H1 (cell line): Measurements from ENCODE around the gene STAG1. TPM values are rescaled to one million over a fixed set of nuclear protein-coding genes. Genes with fewer than 3 reads are reported as not detected.

Experiments used
- CTCF ChIA-PET: fragments of 300-600 bp; sonication (Branson Sonifier 250); formaldehyde crosslinking; loops from one replicate; lab custom pipeline; 2021; ENCODE audit not compliant: partially characterized antibody; lab: Charles Lee
- POLR2A ChIA-PET: fragments of 300-600 bp; sonication (Branson Sonifier 250); formaldehyde crosslinking; loops from one replicate; lab custom pipeline; 2021; ENCODE audit warnings: inconsistent platforms; ENCODE audit not compliant: partially characterized antibody; lab: Charles Lee
- DNase-seq, 2 experiments: peaks; one replicate each; pipeline versions ENCODE4 v3.0.0 to v3.0.0-alpha.2; 2010 to 2022; ENCODE audit warnings: low spot score in 2 of 2, low read depth in 1 of 2, mixed read lengths in 1 of 2
- FAIRE-seq: peaks from 2 replicates; lab custom pipeline; 2011; peaks lifted over from hg19 to GRCh38; lab: Jason Lieb, UNC
- H2AFZ ChIP-seq: 2 replicates; pipeline ENCODE4 v1.8.1; 2012; ENCODE audit warnings: low read length, inconsistent platforms
- H2AK5ac ChIP-seq: 2 replicates; pipeline ENCODE4 v1.6.1; 2013; ENCODE audit warnings: low read depth, low read length
- H2BK120ac ChIP-seq: replicated peaks from 2 replicates; pipeline ENCODE3; 2013; ENCODE audit warnings: low read depth, low read length, inconsistent platforms
- H2BK12ac ChIP-seq: 2 replicates; pipeline ENCODE4 v1.6.1; 2013; ENCODE audit warnings: low read depth, low read length
- H2BK15ac ChIP-seq: 2 replicates; pipeline ENCODE4 v1.6.1; 2013; ENCODE audit warnings: low read length
- H2BK20ac ChIP-seq: 2 replicates; pipeline ENCODE4 v1.6.1; 2013; ENCODE audit warnings: low read length
- H2BK5ac ChIP-seq: 2 replicates; pipeline ENCODE4 v1.6.1; 2013; ENCODE audit warnings: low read depth, low read length
- H3K14ac ChIP-seq: 2 replicates; pipeline ENCODE4 v1.6.1; 2013; ENCODE audit warnings: inconsistent platforms; ENCODE audit not compliant: insufficient read length
- H3K18ac ChIP-seq: 2 replicates; pipeline ENCODE4 v1.6.1; 2013; ENCODE audit warnings: low read length; ENCODE audit errors: extremely low read depth
- H3K23ac ChIP-seq: 2 replicates; pipeline ENCODE4 v1.6.1; 2013; ENCODE audit warnings: inconsistent platforms; ENCODE audit not compliant: insufficient read length
- H3K23me2 ChIP-seq: 2 replicates; pipeline ENCODE4 v1.6.1; 2013; ENCODE audit warnings: low read depth, low read length
- H3K27ac ChIP-seq: 2 replicates; pipeline ENCODE4 v1.6.1; 2011; ENCODE audit warnings: low read depth, low read length, inconsistent platforms
- H3K27me3 ChIP-seq, 4 experiments: replicated peaks in 1 of 4; 1 replicate in 1 of 4; 2 replicates in 3 of 4; pipeline versions ENCODE4 v1.6.1 to v1.8.1; 2011 to 2013; ENCODE audit warnings: low read length in 3 of 4, mild to moderate bottlenecking in 3 of 4, inconsistent platforms in 2 of 4, mixed read lengths in 2 of 4, moderate library complexity in 1 of 4; ENCODE audit not compliant: control insufficient read depth in 3 of 4, insufficient read depth in 3 of 4; ENCODE audit errors: extremely low read depth in 1 of 4
- H3K36me3 ChIP-seq, 4 experiments: 2 replicates each; pipeline versions ENCODE4 v1.6.1 to v1.8.1; 2011 to 2013; ENCODE audit warnings: mild to moderate bottlenecking in 4 of 4, low read length in 3 of 4, moderate library complexity in 2 of 4, control low read depth in 1 of 4, inconsistent platforms in 1 of 4; ENCODE audit not compliant: insufficient read depth in 4 of 4, control insufficient read depth in 2 of 4
- H3K4ac ChIP-seq: replicated peaks from 2 replicates; pipeline ENCODE3; 2013; ENCODE audit warnings: low read length, low read depth, mixed read lengths, inconsistent platforms; ENCODE audit not compliant: insufficient read length
- H3K4me1 ChIP-seq, 4 experiments: replicated peaks in 1 of 4; 1 replicate in 1 of 4; 2 replicates in 3 of 4; pipeline versions ENCODE4 v1.6.1 to v1.8.1; 2011 to 2013; ENCODE audit warnings: low read length in 3 of 4, inconsistent platforms in 2 of 4, mixed read lengths in 1 of 4; ENCODE audit not compliant: insufficient read depth in 4 of 4, control insufficient read depth in 3 of 4
- H3K4me2 ChIP-seq, 2 experiments: 2 replicates each; pipeline versions ENCODE4 v1.6.1 to v1.8.1; 2011 to 2013; ENCODE audit warnings: low read depth in 2 of 2, low read length in 2 of 2, control low read depth in 1 of 2, inconsistent platforms in 1 of 2, mild to moderate bottlenecking in 1 of 2; ENCODE audit not compliant: insufficient read depth in 1 of 2
- H3K4me3 ChIP-seq, 4 experiments: fragments of 200-600, 300-600 bp in 1 of 4; sonication (generic), shearing (Covaris generic), sonication (Bioruptor Twin) in 1 of 4; 2 replicates each; pipeline versions ENCODE4 v1.5.1 to v1.8.1; 2011 to 2016; ENCODE audit warnings: low read length in 4 of 4, low read depth in 3 of 4, control low read depth in 2 of 4, inconsistent platforms in 2 of 4, mild to moderate bottlenecking in 2 of 4, mixed read lengths in 1 of 4, moderate library complexity in 1 of 4; ENCODE audit not compliant: insufficient read depth in 2 of 4; ENCODE audit errors: extremely low read depth in 1 of 4
- H3K56ac ChIP-seq: replicated peaks from 2 replicates; pipeline ENCODE3; 2013; ENCODE audit warnings: low read depth, mild to moderate bottlenecking, mixed read lengths, low read length, inconsistent platforms; ENCODE audit not compliant: insufficient read length
- H3K79me1 ChIP-seq: 2 replicates; pipeline ENCODE4 v1.6.1; 2013; ENCODE audit warnings: low read depth, low read length, control low read depth
- H3K79me2 ChIP-seq, 2 experiments: 2 replicates each; pipeline versions ENCODE4 v1.6.1 to v1.8.1; 2012 to 2013; ENCODE audit warnings: low read length in 2 of 2, mild to moderate bottlenecking in 2 of 2, inconsistent platforms in 1 of 2; ENCODE audit not compliant: insufficient read depth in 2 of 2, control insufficient read depth in 1 of 2
- H3K9ac ChIP-seq, 4 experiments: replicated peaks in 1 of 4; 1 replicate in 1 of 4; 2 replicates in 3 of 4; pipeline versions ENCODE4 v1.6.1 to v1.8.1; 2011 to 2013; ENCODE audit warnings: low read depth in 3 of 4, low read length in 3 of 4, control low read depth in 2 of 4, mild to moderate bottlenecking in 2 of 4, moderate library complexity in 2 of 4, inconsistent platforms in 1 of 4; ENCODE audit errors: extremely low read depth in 1 of 4
- H3K9me3 ChIP-seq, 2 experiments: 2 replicates each; pipeline versions ENCODE4 v1.6.1 to v1.8.1; 2012 to 2013; ENCODE audit warnings: mild to moderate bottlenecking in 2 of 2, moderate library complexity in 2 of 2, control low read depth in 1 of 2, inconsistent platforms in 1 of 2, low read depth in 1 of 2, low read length in 1 of 2, mixed read lengths in 1 of 2; ENCODE audit not compliant: insufficient read depth in 2 of 2
- H4K20me1 ChIP-seq, 2 experiments: replicated peaks in 1 of 2; 2 replicates each; pipeline versions ENCODE3 to v1.8.1; 2011 to 2013; ENCODE audit warnings: inconsistent platforms in 2 of 2, low read length in 2 of 2, mild to moderate bottlenecking in 1 of 2; ENCODE audit not compliant: insufficient read depth in 2 of 2, control insufficient read depth in 1 of 2
- H4K5ac ChIP-seq: 2 replicates; pipeline ENCODE4 v1.6.1; 2013; ENCODE audit warnings: low read length, low read depth, mixed read lengths, inconsistent platforms; ENCODE audit not compliant: insufficient read length
- H4K8ac ChIP-seq: 2 replicates; pipeline ENCODE4 v1.8.0; 2013; ENCODE audit warnings: mild to moderate bottlenecking, moderate library complexity, low read length, inconsistent platforms; ENCODE audit not compliant: insufficient read depth; ENCODE audit errors: extremely low read depth
- H4K91ac ChIP-seq: replicated peaks from 2 replicates; pipeline ENCODE3; 2013; ENCODE audit warnings: low read length, mixed read lengths, inconsistent platforms; ENCODE audit not compliant: insufficient read length
- CBX5 ChIP-seq: fragments of 300-800, 300-1000 bp; sonication (generic); IDR thresholded peaks from 2 replicates; pipeline ENCODE4 v1.7.1; 2016; ENCODE audit warnings: antibody characterized with exemption, low read length, low read depth
- CBX8 ChIP-seq: fragments of 300-800, 300-1000 bp; sonication (generic); IDR thresholded peaks from 2 replicates; pipeline ENCODE4 v1.7.1; 2016; ENCODE audit warnings: low read depth, low read length, borderline replicate concordance
- CTBP2 ChIP-seq: IDR thresholded peaks from 2 replicates; pipeline ENCODE4 v1.7.0; 2011; ENCODE audit warnings: borderline replicate concordance, mild to moderate bottlenecking, moderate library complexity, mixed read lengths, low read length; ENCODE audit not compliant: insufficient read depth, insufficient read length
- EGR1 ChIP-seq: IDR thresholded peaks from 2 replicates; pipeline ENCODE4 v1.6.1; 2011; ENCODE audit warnings: low read depth, low read length, borderline replicate concordance
- EZH2 ChIP-seq: fragments of 200-600 bp; sonication (generic); IDR thresholded peaks from 2 replicates; pipeline ENCODE4 v1.7.1; 2012; ENCODE audit warnings: low read depth, mild to moderate bottlenecking, moderate library complexity, low read length, inconsistent platforms; ENCODE audit not compliant: severe bottlenecking
- NANOG ChIP-seq: IDR thresholded peaks from 2 replicates; pipeline ENCODE4 v1.6.1; 2011; ENCODE audit warnings: low read length, low read depth, mild to moderate bottlenecking, inconsistent platforms; ENCODE audit not compliant: insufficient read depth, poor library complexity, severe bottlenecking
- PHF8 ChIP-seq: fragments of 200-600 bp; sonication (generic); conservative IDR thresholded peaks from 2 replicates; pipeline ENCODE4 v1.7.1; 2012; ENCODE audit warnings: low read depth, mild to moderate bottlenecking, inconsistent platforms, low read length, moderate library complexity
- SRF ChIP-seq: IDR thresholded peaks from 2 replicates; pipeline ENCODE4 v1.6.1; 2011; ENCODE audit warnings: mild to moderate bottlenecking, low read depth, low read length, moderate library complexity
- SUZ12 ChIP-seq: fragments of 200-600 bp; sonication (generic); IDR thresholded peaks from 2 replicates; pipeline ENCODE4 v1.6.1; 2012; ENCODE audit warnings: mild to moderate bottlenecking, inconsistent platforms, low read length, moderate library complexity, mixed read lengths
- WGBS, 2 experiments: shearing (Covaris generic) in 1 of 2; methylation state at CpG; one replicate each; pipeline versions ENCODE4 v1.1.6 to v1.1.7; 2013 to 2015; ENCODE audit warnings: low lambda C conversion rate in 2 of 2, mixed read lengths in 2 of 2, inconsistent platforms in 1 of 2, low coverage in 1 of 2, missing lambda C conversion rate in 1 of 2; ENCODE audit not compliant: insufficient replicate concordance in 2 of 2, insufficient coverage in 1 of 2, insufficient read length in 1 of 2; ENCODE audit errors: extremely low coverage in 1 of 2, missing lambda C conversion rate in 1 of 2; 5-methylcytosine and 5-hydroxymethylcytosine counted together
- polyA plus RNA-seq, 7 experiments: library from polyadenylated mRNA; depleted of rRNA in 3 of 7; stranded (reverse) in 5 of 7; unstranded in 2 of 7; fragments of >200 nt in 5 of 7; fragments of 200-250 nt in 2 of 7; gene quantifications; 1 replicate in 5 of 7; 2 replicates in 1 of 7; 4 replicates in 1 of 7; pipeline versions ENCODE4 v1.2.1 to v1.2.3, GENCODE V29; 2011 to 2013; ENCODE audit warnings: missing spikeins in 2 of 7, mixed read lengths in 2 of 7
- total RNA-seq: library from RNA; stranded (reverse); fragmentation: NEBNext Ultra II Directional; extraction: Animal tissue kit (Norgen Biotek cat#: 25700); gene quantifications from 2 replicates; pipeline ENCODE4 v1.2.1, GENCODE V29; 2021
- TF ChIP-seq, protein P1 (sequence below): IDR thresholded peaks from 2 replicates; pipeline ENCODE4 v1.6.1; 2012; ENCODE audit warnings: low read length, inconsistent platforms
- TF ChIP-seq, protein P2 (sequence below): IDR thresholded peaks from 2 replicates; pipeline ENCODE4 v1.6.1; 2011; ENCODE audit warnings: low read depth, mild to moderate bottlenecking, low read length; ENCODE audit not compliant: insufficient read depth

STAG1 gene
- total and polyA plus RNA-seq, 2 of the 8 experiments (the other 6 are each of a cell fraction or from before 2014, with no cell fraction given), result 4.6 to 23.4 TPM

DNA sequence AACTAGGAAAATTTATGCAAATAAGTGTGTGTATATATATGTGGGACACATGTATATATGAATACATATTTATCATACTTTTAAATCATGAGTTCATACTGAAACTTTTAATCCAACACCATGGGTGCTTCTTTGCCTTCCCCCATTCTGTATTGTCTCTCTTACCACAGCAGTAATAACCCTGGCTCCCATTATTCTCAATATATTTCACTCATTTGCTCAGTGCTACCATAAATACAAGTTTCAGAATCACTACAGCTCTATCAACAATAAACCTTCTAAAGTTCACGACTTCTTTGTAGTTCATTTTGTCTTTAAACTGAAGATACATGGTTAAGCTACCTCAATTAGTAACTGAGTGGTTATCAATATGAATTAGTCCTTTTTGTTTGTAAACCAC is 419.9 kb downstream of the STAG1 start:
- WGBS, 2 experiments, result 84% methylated on average over 1 of the region's 1 CpG; no CpG with 5 or more reads in 1 of the 2 experiments
- Histone ChIP-seq H3K4ac (no peak overlapping the region), H2AFZ (no peak overlapping the region), H3K9ac (no peak overlapping the region), H3K23ac (no peak overlapping the region), H3K23me2 (no peaks in the 10 kb centered on the region), H2BK20ac (no peak overlapping the region), H2BK5ac (no peak overlapping the region), H2BK12ac (no peak overlapping the region), H3K4me1 (no peaks in the 10 kb centered on the region), H4K91ac (no peak overlapping the region), H3K18ac (no peak overlapping the region), H3K9me3 (no peaks in the 10 kb centered on the region), H4K8ac (no peak overlapping the region), H3K36me3 (peaks cover 0 to 30% (median 6%) of the 10 kb centered on the region in 4 experiments; a peak in 2 of 8 replicates), H3K56ac (no peak overlapping the region), H4K20me1 (no peaks in the 10 kb centered on the region), H4K5ac (no peak overlapping the region), H3K27me3 (no peaks in the 10 kb centered on the region), H2AK5ac (no peak overlapping the region), H3K27ac (no peak overlapping the region), H3K79me2 (no peaks in the 10 kb centered on the region), H3K14ac (no peak overlapping the region), H3K4me2 (no peak overlapping the region), H3K79me1 (no peaks in the 10 kb centered on the region), H2BK15ac (no peak overlapping the region), H2BK120ac (no peak overlapping the region), H3K4me3 (no peak overlapping the region)
- FAIRE-seq, result no peak
- POLR2A ChIA-PET, result interaction anchor here (1.4 kb wide), 1 partner anchor 9 kb away, joined by 3 read pairs; no protein-coding TSS in a partner anchor
- no peak for DNase-seq
- CTCF ChIA-PET, result interaction anchor here (0.6 to 1.6 kb wide), 2 partner anchors 18 to 74 kb away, joined by 3 read pairs; no protein-coding TSS in a partner anchor
- no peak for TF ChIP-seq EZH2
- TF ChIP-seq NANOG, result no peak
- TF ChIP-seq SUZ12, result no peak
- TF ChIP-seq, protein P1, sequence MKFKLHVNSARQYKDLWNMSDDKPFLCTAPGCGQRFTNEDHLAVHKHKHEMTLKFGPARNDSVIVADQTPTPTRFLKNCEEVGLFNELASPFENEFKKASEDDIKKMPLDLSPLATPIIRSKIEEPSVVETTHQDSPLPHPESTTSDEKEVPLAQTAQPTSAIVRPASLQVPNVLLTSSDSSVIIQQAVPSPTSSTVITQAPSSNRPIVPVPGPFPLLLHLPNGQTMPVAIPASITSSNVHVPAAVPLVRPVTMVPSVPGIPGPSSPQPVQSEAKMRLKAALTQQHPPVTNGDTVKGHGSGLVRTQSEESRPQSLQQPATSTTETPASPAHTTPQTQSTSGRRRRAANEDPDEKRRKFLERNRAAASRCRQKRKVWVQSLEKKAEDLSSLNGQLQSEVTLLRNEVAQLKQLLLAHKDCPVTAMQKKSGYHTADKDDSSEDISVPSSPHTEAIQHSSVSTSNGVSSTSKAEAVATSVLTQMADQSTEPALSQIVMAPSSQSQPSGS, result no peak
- TF ChIP-seq PHF8, result no peak
- TF ChIP-seq, protein P2, sequence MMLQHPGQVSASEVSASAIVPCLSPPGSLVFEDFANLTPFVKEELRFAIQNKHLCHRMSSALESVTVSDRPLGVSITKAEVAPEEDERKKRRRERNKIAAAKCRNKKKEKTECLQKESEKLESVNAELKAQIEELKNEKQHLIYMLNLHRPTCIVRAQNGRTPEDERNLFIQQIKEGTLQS, result no peak
- no peak for TF ChIP-seq CBX5
- no peak for TF ChIP-seq SRF
- no peak for TF ChIP-seq EGR1
- no peak for TF ChIP-seq CBX8
- TF ChIP-seq CTBP2, result no peak
